ENCODE data around the gene LMAN2L. TPM values are rescaled to one million over a fixed set of nuclear protein-coding genes. Genes with fewer than 3 reads are reported as not detected.

LMAN2L gene
- total RNA-seq, 4 donors from 2014 or later, result 17.2 to 21.5 (median 19.1) TPM

DNA sequence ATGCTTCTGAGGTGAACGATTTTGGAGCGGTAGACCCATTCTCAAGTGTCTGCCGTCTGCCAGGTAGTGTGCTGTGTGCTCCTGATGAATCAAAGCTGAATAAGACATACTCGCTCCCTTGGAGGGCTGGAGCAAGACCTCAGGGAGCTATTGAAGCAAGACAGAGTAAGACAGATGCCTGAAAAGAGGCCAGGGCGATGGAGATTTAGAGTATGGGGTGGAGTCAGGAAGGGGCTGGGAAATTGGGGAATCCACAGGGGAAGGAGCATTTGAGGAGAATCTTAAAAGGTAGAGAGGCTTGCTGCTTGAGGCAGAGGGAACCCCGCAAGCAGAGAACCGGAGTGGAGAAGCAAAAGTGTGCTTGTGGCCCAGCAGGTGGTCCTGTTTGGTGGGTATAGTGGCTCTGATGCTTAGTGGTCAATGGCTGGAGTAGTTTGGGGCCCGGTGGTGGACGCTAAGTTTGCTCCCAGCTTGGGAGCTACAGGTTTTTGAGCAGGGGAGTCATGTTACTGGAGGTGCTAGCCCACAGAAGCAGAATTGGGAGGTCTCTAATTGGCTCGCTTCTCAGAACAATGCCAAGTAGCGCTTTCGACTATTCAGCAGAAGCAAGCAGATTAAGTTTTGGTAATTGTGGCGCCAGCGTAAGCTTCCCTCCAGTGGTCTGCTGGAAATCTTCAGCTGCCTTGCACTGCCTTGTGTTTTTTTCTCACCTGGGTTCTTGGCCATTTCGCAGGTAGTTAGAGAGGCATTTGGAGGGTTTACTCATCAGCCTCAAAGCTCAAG lies 22.9 kb upstream of the LMAN2L start:
- TF ChIP-seq POLR2A (IDR thresholded peaks at IDR 0.05), result no peak
- H3K4me3 ChIP-seq (ENCODE audit: low read depth, poor library complexity, severe bottlenecking), result no peak overlapping the region
- DNase-seq (ENCODE audit: low spot score in 2 of 2), result no peak
- intact Hi-C loops (cut with DNase I; ENCODE audit: low total_unique reads), result no loop called here
- WGBS, 2 donors, result 19 to 23% methylated on average over 15 of the region's 15 CpGs

DNA sequence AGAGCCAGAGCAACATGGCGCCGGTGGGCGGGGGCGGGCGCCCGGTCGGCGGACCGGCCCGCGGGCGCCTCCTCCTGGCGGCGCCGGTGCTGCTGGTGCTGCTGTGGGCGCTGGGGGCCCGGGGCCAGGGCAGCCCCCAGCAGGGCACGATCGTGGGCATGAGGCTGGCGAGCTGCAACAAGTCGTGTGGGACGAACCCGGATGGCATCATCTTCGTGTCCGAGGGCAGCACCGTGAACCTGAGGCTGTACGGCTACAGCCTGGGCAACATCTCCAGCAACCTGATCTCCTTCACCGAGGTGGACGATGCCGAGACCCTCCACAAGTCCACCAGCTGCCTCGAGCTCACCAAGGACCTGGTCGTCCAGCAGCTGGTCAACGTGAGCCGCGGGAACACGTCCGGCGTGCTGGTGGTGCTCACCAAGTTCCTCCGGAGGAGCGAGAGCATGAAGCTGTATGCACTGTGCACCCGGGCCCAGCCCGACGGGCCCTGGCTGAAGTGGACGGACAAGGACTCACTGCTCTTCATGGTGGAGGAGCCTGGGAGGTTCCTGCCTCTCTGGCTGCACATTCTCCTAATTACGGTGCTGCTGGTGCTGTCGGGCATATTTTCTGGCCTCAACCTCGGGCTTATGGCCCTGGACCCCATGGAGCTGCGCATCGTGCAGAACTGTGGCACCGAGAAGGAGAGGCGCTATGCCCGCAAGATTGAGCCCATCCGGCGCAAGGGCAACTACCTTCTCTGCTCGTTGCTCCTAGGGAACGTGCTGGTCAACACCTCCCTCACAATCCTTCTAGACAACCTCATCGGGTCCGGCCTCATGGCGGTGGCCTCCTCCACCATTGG lies 21.3 kb upstream of the LMAN2L start:
- TF ChIP-seq POLR2A (IDR thresholded peaks at IDR 0.05), result no peak
- TF ChIP-seq, protein P1, sequence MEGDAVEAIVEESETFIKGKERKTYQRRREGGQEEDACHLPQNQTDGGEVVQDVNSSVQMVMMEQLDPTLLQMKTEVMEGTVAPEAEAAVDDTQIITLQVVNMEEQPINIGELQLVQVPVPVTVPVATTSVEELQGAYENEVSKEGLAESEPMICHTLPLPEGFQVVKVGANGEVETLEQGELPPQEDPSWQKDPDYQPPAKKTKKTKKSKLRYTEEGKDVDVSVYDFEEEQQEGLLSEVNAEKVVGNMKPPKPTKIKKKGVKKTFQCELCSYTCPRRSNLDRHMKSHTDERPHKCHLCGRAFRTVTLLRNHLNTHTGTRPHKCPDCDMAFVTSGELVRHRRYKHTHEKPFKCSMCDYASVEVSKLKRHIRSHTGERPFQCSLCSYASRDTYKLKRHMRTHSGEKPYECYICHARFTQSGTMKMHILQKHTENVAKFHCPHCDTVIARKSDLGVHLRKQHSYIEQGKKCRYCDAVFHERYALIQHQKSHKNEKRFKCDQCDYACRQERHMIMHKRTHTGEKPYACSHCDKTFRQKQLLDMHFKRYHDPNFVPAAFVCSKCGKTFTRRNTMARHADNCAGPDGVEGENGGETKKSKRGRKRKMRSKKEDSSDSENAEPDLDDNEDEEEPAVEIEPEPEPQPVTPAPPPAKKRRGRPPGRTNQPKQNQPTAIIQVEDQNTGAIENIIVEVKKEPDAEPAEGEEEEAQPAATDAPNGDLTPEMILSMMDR (IDR thresholded peaks at IDR 0.05), result no peak
- intact Hi-C loops (cut with DNase I; ENCODE audit: low total_unique reads), result no loop called here
- whole genome bisulfite sequencing, 2 donors, result 37 to 62% methylated on average over 21 to 33 of the region's 59 CpGs
- DNase-seq (ENCODE audit: low spot score in 2 of 2), result peak; percentile 29 to 90
- H3K4me3 ChIP-seq (ENCODE audit: low read depth, poor library complexity, severe bottlenecking), result peak overlapping the region; percentile 14

DNA sequence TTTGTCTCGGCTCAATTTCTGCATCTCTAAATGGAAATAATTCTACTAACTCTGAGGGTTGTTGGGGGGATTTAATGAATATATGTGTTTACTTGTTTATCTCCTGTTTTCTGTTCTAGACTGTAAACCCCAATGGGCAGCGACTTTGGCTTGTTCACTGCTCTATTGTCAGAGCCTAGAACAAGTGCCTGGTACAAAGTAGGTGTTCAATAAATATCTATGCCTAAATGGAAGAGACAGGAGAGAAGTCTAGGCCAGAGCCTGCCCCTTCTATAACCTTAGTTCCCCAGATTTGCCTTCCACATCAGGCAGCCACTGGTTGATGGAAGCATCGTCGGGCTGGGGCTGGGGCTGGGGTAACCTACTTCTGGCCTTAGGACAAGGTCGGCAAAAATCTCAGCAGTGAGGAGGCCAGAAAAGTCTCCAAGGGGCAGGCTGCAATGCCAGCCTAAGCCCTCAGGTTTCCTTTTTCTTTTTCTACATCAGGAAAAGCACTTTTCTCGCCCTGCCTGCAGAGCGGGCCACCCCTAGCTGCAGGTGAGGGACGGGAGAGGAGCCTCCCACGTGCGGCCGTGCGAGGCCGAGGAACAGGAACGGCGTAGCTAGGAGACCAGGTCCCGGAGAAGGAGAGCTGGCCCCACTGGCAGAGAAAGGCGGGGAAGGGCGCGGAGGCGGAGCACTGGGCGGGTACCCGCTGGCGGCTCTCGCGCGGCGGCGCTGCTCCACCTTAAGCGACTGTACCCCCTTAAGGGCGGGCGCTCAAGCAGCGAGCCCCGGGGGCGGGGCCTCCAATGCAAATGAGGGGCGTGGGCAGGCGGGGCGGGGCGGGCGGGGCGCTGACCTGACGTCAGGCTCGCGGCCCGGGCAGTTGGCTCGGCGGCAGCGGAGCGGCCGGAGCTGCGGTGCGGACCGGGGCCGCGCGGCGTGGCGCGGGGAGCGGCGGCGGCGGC lies 20.4 kb upstream of the LMAN2L start, which contains the start of gene CNNM4:
Gene CNNM4 (plus strand): TSS at position 867 of the 950 bp plus-strand sequence. CDS start 98 bp downstream, outside the sequence.
- peak within 1 kb of the TSS; percentile 14 for H3K4me3 ChIP-seq (ENCODE audit: low read depth, poor library complexity, severe bottlenecking)
- 5 to 14% methylated on average over 18 to 46 of the region's 62 CpGs for WGBS, 2 donors
- peak; percentile 93 to 98 for DNase-seq (ENCODE audit: low spot score in 2 of 2)
- no peak for TF ChIP-seq POLR2A (IDR thresholded peaks at IDR 0.05)
- TF ChIP-seq, protein P1 (IDR thresholded peaks at IDR 0.05), result no peak
- intact Hi-C loops (cut with DNase I; ENCODE audit: low total_unique reads), result no loop called here

DNA sequence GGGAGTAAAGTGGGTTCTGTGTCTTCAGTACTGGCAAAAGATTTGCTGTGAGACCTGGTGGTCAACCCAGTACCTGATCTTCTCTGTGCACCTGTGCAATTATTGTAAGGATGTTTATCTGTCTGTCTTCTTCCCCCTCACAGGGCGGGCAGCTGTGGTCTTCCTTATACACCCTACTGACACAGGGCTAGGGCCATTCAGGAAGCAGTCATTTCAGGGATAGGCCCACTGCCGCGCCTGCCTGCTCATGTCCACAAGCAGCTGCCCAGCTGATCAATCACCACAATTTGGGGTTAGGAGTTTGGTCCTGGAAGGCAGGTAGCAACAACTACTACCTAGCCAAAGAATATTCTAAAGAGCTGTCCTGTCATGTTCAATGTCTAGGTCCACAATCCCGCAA lies 19.7 kb upstream of the LMAN2L start:
- no peak for DNase-seq (ENCODE audit: low spot score in 2 of 2)
- 94% methylated on average over 4 of the region's 4 CpGs for WGBS, 2 donors
- H3K4me3 ChIP-seq (ENCODE audit: low read depth, poor library complexity, severe bottlenecking), result no peak overlapping the region
- intact Hi-C loops (cut with DNase I; ENCODE audit: low total_unique reads), result no loop called here
- TF ChIP-seq POLR2A (IDR thresholded peaks at IDR 0.05), result no peak
- TF ChIP-seq, protein P1 (IDR thresholded peaks at IDR 0.05), result no peak

DNA sequence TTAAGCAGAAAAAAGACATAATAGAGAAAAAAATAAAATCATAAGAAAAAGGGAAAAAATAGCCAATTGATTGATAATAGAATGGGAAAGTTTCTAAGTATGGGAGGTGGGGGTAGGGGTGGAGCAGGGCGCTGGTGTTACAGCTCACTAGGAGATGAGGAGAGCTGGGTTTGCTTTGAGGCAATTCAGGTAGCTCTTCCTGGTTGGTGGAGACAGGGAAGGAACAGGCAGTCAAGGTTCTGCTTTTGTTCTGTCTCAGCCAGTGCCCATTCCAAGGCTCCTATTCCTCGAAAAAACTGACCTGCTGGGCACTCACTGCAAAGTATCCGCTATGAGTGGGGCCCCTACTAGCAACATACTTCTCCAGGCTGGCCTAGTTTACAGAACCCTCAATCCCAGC lies 19.1 kb upstream of the LMAN2L start:
- intact Hi-C loops (cut with DNase I; ENCODE audit: low total_unique reads), result no loop called here
- no peak for DNase-seq (ENCODE audit: low spot score in 2 of 2)
- 79 to 88% methylated on average over 3 of the region's 3 CpGs for WGBS, 2 donors
- H3K4me3 ChIP-seq (ENCODE audit: low read depth, poor library complexity, severe bottlenecking), result no peak overlapping the region
- no peak for TF ChIP-seq POLR2A (IDR thresholded peaks at IDR 0.05)
- TF ChIP-seq, protein P1 (IDR thresholded peaks at IDR 0.05), result no peak
